AG04449 (cell line): ENCODE data around the gene MARS1.

Source experiments
- CTCF ChIA-PET: fragments of 350-600 bp; formaldehyde crosslinking; extraction: SDS; loops from one replicate; lab custom pipeline; 2021; ENCODE audit warnings: antibody characterized with exemption; lab: Yijun Ruan, JAX
- POLR2A ChIA-PET: fragments of 400-600, 350-600 bp; formaldehyde crosslinking; extraction: SDS; loops from one replicate; lab custom pipeline; 2020; ENCODE audit warnings: antibody characterized with exemption, inconsistent platforms; lab: Yijun Ruan, JAX
- DNase-seq: peaks from one replicate; pipeline ENCODE4 v3.0.0-alpha.2; 2010; ENCODE audit warnings: low read depth, low spot score
- H3K4me3 ChIP-seq: 2 replicates; pipeline ENCODE4 v1.5.1; 2011; ENCODE audit warnings: low read depth, mild to moderate bottlenecking, control low read depth, low read length
- TF ChIP-seq, protein P1 (sequence below): IDR thresholded peaks from one replicate; pipeline ENCODE4 v1.5.1; 2011; ENCODE audit warnings: mild to moderate bottlenecking, moderate library complexity, low read length, control low read depth, inconsistent platforms; ENCODE audit not compliant: insufficient read depth; ENCODE audit errors: missing control alignments

MARS1 gene

DNA sequence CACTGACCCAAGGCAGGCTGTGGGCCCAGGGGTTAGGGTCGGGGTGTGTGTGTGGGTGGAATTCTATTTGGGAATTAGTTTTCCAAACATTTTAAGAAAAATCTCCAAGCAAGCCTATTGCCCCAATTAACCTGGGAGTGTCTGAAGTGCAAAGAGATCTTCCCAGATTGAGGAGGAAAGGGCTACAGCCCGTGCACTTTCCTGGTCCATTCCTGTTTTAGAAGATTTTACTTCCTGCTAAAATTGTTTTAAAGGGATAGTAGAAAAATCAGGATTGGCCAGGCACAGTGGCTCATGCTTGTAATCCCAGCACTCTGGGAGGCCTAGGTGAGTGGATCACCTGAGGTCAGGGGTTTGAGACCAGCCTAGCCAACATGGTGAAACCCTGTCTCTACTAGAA lies 53.8 kb downstream of the MARS1 start:
- ChIA-PET POLR2A (no interaction called here), CTCF (interaction anchor here (1.1 to 1.7 kb wide), 2 partner anchors 35 to 70 kb away, joined by 3 read pairs; partner anchors contain the start of gene ARHGEF25)
- TF ChIP-seq, protein P1, sequence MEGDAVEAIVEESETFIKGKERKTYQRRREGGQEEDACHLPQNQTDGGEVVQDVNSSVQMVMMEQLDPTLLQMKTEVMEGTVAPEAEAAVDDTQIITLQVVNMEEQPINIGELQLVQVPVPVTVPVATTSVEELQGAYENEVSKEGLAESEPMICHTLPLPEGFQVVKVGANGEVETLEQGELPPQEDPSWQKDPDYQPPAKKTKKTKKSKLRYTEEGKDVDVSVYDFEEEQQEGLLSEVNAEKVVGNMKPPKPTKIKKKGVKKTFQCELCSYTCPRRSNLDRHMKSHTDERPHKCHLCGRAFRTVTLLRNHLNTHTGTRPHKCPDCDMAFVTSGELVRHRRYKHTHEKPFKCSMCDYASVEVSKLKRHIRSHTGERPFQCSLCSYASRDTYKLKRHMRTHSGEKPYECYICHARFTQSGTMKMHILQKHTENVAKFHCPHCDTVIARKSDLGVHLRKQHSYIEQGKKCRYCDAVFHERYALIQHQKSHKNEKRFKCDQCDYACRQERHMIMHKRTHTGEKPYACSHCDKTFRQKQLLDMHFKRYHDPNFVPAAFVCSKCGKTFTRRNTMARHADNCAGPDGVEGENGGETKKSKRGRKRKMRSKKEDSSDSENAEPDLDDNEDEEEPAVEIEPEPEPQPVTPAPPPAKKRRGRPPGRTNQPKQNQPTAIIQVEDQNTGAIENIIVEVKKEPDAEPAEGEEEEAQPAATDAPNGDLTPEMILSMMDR, result no peak
- no peak for DNase-seq
- H3K4me3 ChIP-seq, result no peak overlapping the region

DNA sequence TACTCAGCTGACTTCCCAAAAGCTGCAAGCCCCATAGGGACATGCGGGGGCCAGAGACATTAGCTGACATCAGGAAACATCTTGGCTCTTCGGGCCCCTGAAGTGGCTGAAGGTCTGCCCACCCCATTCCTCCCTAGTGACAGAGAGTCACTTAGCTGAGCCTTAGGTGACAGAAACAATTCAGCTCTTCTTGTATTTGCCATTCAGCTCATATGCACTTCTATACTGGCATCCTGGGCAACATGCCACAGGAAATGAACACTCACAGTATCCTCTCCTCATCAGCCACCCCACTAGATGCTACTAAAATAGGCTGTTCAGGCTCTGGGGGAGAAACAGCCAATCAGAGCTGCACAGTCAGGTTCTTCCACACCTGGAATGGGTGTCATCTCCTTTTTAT lies 55.7 kb downstream of the MARS1 start:
- no peak for DNase-seq
- TF ChIP-seq, protein P1, result no peak
- ChIA-PET CTCF (interaction anchor here (1.5 to 2.1 kb wide), 3 partner anchors 8 to 40 kb away, joined by 5 to 7 read pairs (median 5); no protein-coding TSS in a partner anchor), POLR2A (interaction anchor here (1.0 to 1.1 kb wide), 2 partner anchors 18 to 23 kb away, joined by 3 to 5 read pairs; partner anchors contain the start of gene DDIT3)
- no peak overlapping the region for H3K4me3 ChIP-seq

DNA sequence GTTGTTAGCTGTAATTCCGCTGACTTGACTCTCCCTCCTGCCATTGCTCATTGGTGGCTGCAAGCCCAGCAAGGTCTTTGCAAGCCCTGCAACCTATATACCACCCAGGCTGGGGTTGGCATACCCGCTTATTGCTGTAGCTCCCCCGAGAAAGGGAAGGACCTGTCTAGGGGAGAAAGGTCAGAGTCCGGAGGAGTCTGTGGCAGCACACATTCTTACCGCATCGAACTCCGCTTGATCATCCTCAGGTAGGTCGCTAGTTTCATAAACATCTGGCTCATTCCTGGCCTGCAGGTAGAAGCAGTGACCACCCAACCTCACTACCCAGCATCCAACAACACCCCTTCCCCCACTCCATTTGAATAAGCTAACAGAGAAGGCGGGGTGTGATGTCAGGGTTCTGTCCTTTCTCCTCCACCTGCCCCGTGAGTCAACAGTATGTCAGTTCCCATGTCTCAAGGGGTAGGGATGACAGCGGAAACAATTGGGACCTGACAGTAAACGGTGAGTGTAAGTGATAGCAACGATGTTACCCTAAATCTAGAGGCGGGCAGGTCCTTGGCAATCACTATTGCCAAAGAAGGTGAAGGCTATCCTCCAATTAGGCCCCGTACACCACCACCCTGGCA lies 58.1 kb downstream of the MARS1 start:
- ChIA-PET CTCF (interaction anchor here (0.7 to 2.0 kb wide), 6 partner anchors 11 to 1728 kb away, joined by 3 to 11 read pairs (median 4); no protein-coding TSS in a partner anchor), POLR2A (interaction anchor here (0.7 to 2.2 kb wide), 3 partner anchors 15 to 82 kb away, joined by 3 to 12 read pairs (median 8); partner anchors contain the start of gene DDIT3)
- no peak for DNase-seq
- peak overlapping the region; percentile 89 for H3K4me3 ChIP-seq
- TF ChIP-seq, protein P1, result no peak

DNA sequence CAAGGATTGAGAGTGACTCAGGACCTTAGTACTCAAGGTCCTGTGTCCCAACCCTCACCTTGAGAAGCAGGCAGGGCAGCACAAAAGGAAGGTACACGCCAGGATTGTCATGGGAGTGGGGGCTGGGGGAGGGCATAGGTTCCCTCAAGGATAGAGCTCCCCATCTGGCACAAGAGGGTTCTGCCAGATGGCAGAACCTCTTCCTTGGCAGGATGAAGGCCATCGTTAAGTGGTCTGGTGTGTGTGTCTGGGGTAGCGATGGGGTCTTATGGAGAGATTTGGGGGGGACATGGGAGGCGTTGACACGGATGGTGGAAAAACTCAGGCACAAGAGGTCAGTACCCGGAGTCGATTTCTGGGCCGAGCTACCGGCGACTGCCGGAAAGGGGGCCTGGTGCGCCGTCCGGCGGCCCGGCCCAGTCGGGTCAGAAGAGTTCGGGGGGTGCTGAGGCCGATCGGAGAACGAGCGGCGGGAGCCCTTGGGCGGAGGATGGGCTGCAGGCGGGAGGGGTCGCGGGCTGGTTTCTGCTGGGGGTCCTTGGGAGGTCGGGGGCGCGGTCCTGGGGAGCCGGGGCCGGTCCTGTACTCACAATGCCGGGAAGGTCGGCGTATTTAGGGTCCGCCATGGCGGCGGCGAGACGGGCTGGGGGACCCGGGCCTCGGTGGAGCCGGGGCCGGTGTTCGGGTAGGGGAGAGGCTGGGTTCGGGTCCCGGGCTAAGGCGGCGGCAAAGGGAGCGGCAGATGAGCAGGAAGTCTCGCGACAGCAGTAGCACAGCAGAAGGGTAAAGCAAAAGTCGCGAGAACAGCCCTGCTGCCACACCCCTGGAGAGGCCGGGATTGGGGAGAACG lies 58.8 kb downstream of the MARS1 start, which contains the start of gene DCTN2:
DCTN2 (minus strand) TSS at position 755 of the 850 bp plus-strand sequence; CDS start at position 626, 129 bp downstream.
- TF ChIP-seq, protein P1, result no peak
- ChIA-PET POLR2A (interaction anchor here (0.7 to 2.2 kb wide), 5 partner anchors 12 to 81 kb away, joined by 3 to 12 read pairs (median 4); partner anchors contain the start of gene DDIT3), CTCF (interaction anchor here (0.7 to 2.0 kb wide), 5 partner anchors 11 to 1729 kb away, joined by 3 to 11 read pairs (median 3); no protein-coding TSS in a partner anchor)
- peak; percentile 80 for DNase-seq
- peak within 1 kb of the TSS; percentile 89 for H3K4me3 ChIP-seq

DNA sequence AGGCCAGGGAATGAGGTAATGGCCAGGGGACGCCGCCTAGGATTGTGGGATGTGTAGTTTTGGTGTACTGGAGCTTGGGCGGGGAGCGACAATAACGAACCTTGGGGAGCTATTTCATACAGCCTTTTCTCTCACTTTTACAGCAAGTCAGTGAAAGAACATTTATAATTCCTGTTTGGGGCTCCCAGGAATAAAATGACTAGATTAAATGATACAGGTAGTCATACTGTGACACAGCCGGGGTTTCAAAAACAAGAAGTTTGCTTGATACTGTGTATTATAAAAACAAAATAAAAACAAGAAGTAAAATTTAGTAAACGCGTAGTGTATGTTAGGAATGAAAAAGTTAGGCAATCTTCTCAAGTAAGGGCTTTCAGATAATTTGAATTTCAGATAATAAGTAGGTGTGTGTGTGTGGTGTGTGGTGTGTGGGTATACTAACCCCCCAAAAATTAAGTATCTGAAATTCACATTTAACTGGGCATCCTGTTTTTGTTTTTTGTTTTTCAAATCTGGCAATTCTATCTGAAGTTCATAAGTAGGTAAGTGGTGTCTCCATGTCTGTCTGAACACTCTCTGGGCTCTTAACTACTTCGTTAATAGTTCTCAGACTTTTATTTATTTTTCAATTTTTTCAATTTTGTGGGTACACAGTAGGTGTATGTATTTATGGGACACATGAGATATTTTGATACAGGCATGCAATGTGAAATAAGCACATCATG lies 59.6 kb downstream of the MARS1 start:
- ChIA-PET CTCF (interaction anchor here (1.6 to 2.0 kb wide), 3 partner anchors 12 to 36 kb away, joined by 3 to 11 read pairs (median 11); no protein-coding TSS in a partner anchor), POLR2A (interaction anchor here (0.6 to 2.2 kb wide), 5 partner anchors 9 to 28 kb away, joined by 3 to 12 read pairs (median 4); partner anchors contain the start of gene DDIT3)
- DNase-seq, result no peak
- H3K4me3 ChIP-seq, result peak overlapping the region; percentile 25
- TF ChIP-seq, protein P1, result no peak
